Dendritic cell treated with granulocyte-macrophage colony-stimulating factor and Interleukin-4, amounts not matched to agents 40 ng/mL and 50 ng/mL, for 4 days (primary cell): Measurements from ENCODE around the gene ZNF423.

Experiments used
- H3K27ac Mint-ChIP-seq: one replicate; pipeline ENCODE4 v1.8.0; 2022; ENCODE audit warnings: mild to moderate bottlenecking, mixed read lengths
- H3K27me3 Mint-ChIP-seq: one replicate; pipeline ENCODE4 v1.8.0; 2022; ENCODE audit warnings: mild to moderate bottlenecking, mixed read lengths
- H3K36me3 Mint-ChIP-seq: one replicate; pipeline ENCODE4 v1.8.0; 2022; ENCODE audit warnings: low read depth, mixed read lengths
- H3K4me1 Mint-ChIP-seq: one replicate; pipeline ENCODE4 v1.8.0; 2022; ENCODE audit warnings: low read depth, mixed read lengths
- H3K4me3 Mint-ChIP-seq: one replicate; pipeline ENCODE4 v1.8.0; 2022; ENCODE audit warnings: mild to moderate bottlenecking, moderate library complexity, mixed read lengths
- H3K9me3 Mint-ChIP-seq: one replicate; pipeline ENCODE4 v1.8.0; 2022; ENCODE audit warnings: mixed read lengths
- intact Hi-C: fragments of 100-400 bp; cut with micrococcal nuclease; formaldehyde crosslinking; loops from one replicate; pipeline ENCODE4 v1.15.0; 2022

The ZNF423 gene

DNA sequence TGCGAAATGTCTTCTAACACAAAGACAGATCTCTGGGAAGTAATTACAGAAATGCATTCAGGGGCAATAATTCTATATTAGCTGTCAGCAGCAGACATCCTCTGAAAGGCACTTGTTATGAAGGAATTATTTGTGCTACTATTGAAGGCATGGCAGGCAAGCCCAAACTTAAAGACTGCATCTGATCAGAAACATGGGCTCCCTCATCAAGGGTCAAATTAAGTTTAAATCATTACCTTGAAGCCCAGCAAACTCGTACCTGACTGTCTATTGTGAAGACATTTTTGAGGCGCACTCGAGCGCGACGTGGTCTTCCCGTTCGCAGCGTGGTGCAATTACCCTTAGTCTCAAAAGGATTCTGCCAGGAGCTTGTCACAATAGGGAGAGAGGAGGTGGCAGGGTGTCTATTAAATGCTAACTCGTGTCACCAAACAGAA lies 110.6 kb downstream of the ZNF423 start:
- Mint-ChIP-seq H3K4me3 (no peak overlapping the region), H3K9me3 (no peaks in the 10 kb centered on the region), H3K27me3 (peaks cover 3% of the 10 kb centered on the region), H3K27ac (no peak overlapping the region), H3K4me1 (no peaks in the 10 kb centered on the region), H3K36me3 (no peaks in the 10 kb centered on the region)
- intact Hi-C loops = no loop called here

- Mint-ChIP-seq H3K4me1 (no peaks in the 10 kb centered on the region), H3K4me3 (no peak overlapping the region), H3K27me3 (peaks cover 3% of the 10 kb centered on the region), H3K27ac (no peak overlapping the region), H3K9me3 (no peaks in the 10 kb centered on the region), H3K36me3 (no peaks in the 10 kb centered on the region)
- intact Hi-C loops = no loop called here
These were observed 111.4 kb downstream of the ZNF423 start for GRCh38 chr16:49744244-49745220.

GRCh38 chr16:49743658-49744057 lies 112.3 kb downstream of the ZNF423 start:
- no peak overlapping the region for H3K4me3 Mint-ChIP-seq

DNA sequence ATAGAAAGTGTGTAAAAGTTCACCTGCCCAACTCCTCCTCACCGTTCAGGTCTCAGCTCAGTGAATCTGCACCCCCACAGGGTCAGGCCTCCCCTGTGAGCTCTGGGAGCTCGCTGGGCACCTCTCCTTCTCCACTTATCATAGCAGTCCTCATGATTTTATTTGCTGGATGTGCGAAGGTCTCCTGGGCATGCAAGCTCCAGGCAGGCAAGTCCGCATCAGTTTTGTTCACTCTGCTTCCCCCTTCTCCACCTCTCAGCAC lies 112.8 kb downstream of the ZNF423 start:
- no peaks in the 10 kb centered on the region for H3K9me3 Mint-ChIP-seq
- no peaks in the 10 kb centered on the region for H3K4me1 Mint-ChIP-seq
- H3K27me3 Mint-ChIP-seq = peaks cover 3% of the 10 kb centered on the region
- intact Hi-C loops = no loop called here
- H3K36me3 Mint-ChIP-seq = no peaks in the 10 kb centered on the region
- H3K4me3 Mint-ChIP-seq = no peak overlapping the region
- no peak overlapping the region for H3K27ac Mint-ChIP-seq

More at GRCh38 chr16:49743658-49744057, 112.3 kb downstream of the ZNF423 start:
- H3K36me3 Mint-ChIP-seq = no peaks in the 10 kb centered on the region
- H3K9me3 Mint-ChIP-seq = no peaks in the 10 kb centered on the region
- intact Hi-C loops = no loop called here
- H3K27ac Mint-ChIP-seq = no peak overlapping the region
- H3K4me1 Mint-ChIP-seq = no peaks in the 10 kb centered on the region
- H3K27me3 Mint-ChIP-seq = peaks cover 3% of the 10 kb centered on the region

- no peaks in the 10 kb centered on the region for H3K36me3 Mint-ChIP-seq
- no peak overlapping the region for H3K27ac Mint-ChIP-seq
- no peaks in the 10 kb centered on the region for H3K9me3 Mint-ChIP-seq
- H3K4me1 Mint-ChIP-seq = no peaks in the 10 kb centered on the region
- intact Hi-C loops = no loop called here
- H3K27me3 Mint-ChIP-seq = peaks cover 3% of the 10 kb centered on the region
- H3K4me3 Mint-ChIP-seq = no peak overlapping the region
These were observed 113.3 kb downstream of the ZNF423 start for GRCh38 chr16:49742428-49743202.

- H3K4me3 Mint-ChIP-seq = no peak overlapping the region
These were observed 115.7 kb downstream of the ZNF423 start for GRCh38 chr16:49740256-49740655.

DNA sequence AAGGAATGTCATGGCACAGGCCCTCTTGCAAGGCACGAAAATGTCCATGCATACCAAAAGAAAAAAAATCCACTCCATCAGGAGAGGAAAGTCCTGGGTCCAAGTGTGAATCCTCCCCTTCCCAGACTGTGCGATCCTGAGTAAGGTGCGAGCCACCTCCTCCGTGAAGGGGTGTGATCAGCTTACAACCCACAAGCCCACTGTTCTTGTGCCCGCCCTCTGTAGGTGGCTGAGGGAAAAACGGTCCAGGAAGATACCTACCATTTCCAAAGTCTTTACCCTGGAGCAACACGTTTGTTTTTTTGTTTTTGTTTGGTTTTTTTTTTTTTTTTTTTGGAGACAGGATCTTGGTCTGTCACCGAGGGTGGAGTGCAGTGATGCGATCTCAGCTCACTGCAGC lies 116.5 kb downstream of the ZNF423 start:
- no peaks in the 10 kb centered on the region for H3K9me3 Mint-ChIP-seq
- no peaks in the 10 kb centered on the region for H3K4me1 Mint-ChIP-seq
- no peak overlapping the region for H3K27ac Mint-ChIP-seq
- no peak overlapping the region for H3K4me3 Mint-ChIP-seq
- no peaks in the 10 kb centered on the region for H3K36me3 Mint-ChIP-seq
- intact Hi-C loops = no loop called here
- H3K27me3 Mint-ChIP-seq = peaks cover 1% of the 10 kb centered on the region

More at GRCh38 chr16:49740256-49740655, 115.7 kb downstream of the ZNF423 start:
- Mint-ChIP-seq H3K4me1 (no peaks in the 10 kb centered on the region), H3K9me3 (no peaks in the 10 kb centered on the region), H3K36me3 (no peaks in the 10 kb centered on the region), H3K27ac (no peak overlapping the region), H3K27me3 (peaks cover 1% of the 10 kb centered on the region)
- intact Hi-C loops = no loop called here

DNA sequence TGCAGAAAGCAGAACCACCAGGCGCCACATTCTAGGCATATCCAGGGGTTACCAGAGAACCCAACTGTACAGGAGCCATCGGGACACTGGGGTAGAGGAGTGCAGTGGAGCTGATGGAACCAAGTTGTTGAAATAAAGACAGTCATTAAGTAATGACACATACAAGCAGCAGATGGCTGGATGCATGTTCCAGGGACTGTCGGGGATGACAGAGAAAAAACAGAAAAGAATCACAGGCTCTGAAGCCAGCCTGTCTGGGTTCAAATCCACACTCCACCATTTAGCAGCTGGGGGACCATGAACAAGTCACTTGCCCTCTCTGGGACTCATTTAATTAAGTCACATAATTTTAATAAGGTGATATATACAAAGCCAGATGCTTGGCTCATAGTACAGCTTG lies 117.1 kb downstream of the ZNF423 start:
- Mint-ChIP-seq H3K27me3 (peaks cover 1% of the 10 kb centered on the region), H3K4me3 (no peak overlapping the region), H3K9me3 (no peaks in the 10 kb centered on the region), H3K4me1 (no peaks in the 10 kb centered on the region), H3K36me3 (no peaks in the 10 kb centered on the region), H3K27ac (no peak overlapping the region)
- intact Hi-C loops = no loop called here

DNA sequence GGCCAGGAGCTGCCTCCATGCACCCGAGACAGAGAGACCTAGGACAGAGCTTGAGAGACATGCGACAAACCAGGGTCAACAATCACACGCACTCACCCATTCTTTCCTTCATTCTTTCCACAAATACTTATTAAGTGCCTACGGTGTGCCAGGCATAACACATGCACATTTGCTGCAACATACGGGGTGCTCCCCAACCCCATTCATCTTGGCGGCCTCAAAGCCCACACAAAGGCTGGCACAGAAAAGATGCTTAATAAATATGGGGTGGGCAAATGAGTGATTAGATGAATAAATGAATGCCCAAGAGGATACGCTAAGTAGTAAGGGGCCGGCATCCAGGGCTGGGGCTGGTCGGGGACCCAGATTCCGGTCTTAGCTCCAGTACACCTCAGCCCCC lies 117.9 kb downstream of the ZNF423 start:
- H3K9me3 Mint-ChIP-seq = no peaks in the 10 kb centered on the region
- H3K4me1 Mint-ChIP-seq = no peaks in the 10 kb centered on the region
- no peak overlapping the region for H3K27ac Mint-ChIP-seq
- intact Hi-C loops = no loop called here
- no peaks in the 10 kb centered on the region for H3K27me3 Mint-ChIP-seq
- H3K36me3 Mint-ChIP-seq = no peaks in the 10 kb centered on the region
- H3K4me3 Mint-ChIP-seq = no peak overlapping the region

GRCh38 chr16:49737541-49737940 lies 118.4 kb downstream of the ZNF423 start:
- H3K4me3 Mint-ChIP-seq = no peak overlapping the region
- no peaks in the 10 kb centered on the region for H3K4me1 Mint-ChIP-seq
- intact Hi-C loops = no loop called here
- H3K27me3 Mint-ChIP-seq = no peaks in the 10 kb centered on the region
- H3K36me3 Mint-ChIP-seq = no peaks in the 10 kb centered on the region
- H3K27ac Mint-ChIP-seq = no peak overlapping the region
- no peaks in the 10 kb centered on the region for H3K9me3 Mint-ChIP-seq

- H3K36me3 Mint-ChIP-seq = no peaks in the 10 kb centered on the region
- intact Hi-C loops = no loop called here
- peaks cover 13% of the 10 kb centered on the region for H3K9me3 Mint-ChIP-seq
- H3K4me3 Mint-ChIP-seq = no peak overlapping the region
- H3K27ac Mint-ChIP-seq = no peak overlapping the region
- H3K4me1 Mint-ChIP-seq = no peaks in the 10 kb centered on the region
- no peaks in the 10 kb centered on the region for H3K27me3 Mint-ChIP-seq
These were observed 121.6 kb downstream of the ZNF423 start for GRCh38 chr16:49734331-49734730.

DNA sequence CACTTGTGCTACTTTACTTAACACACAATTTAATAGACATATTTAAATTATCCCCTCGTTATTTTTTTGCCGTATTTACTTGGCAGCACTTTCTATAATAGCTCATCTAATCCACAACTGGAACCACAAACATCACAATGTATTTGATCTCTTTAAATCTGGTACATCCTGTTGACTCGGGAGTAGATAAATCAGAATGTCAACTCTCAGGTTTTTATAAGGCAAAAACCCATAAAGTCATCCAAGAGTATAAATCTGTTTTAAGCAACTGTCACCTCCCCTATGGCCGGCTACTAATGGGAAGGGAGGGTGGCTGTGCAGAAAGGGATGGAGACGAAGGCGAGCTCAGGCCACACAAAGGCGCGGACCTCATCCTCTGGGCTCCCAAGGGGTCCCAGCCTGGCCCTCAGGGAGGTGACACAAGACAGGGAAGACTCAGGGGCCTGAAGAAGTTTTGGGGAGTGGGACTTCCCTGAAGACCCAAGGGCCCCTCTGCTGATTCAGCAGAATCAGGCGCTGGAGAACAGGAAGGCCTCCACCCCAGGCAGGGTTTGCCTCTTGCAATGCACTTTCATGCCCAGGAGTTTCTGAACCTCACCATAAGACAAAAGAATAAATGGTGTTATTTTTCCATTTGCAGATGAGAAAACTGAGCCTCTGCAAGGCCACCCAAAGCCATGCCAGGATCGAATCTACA lies 122.5 kb downstream of the ZNF423 start:
- H3K27ac Mint-ChIP-seq = no peak overlapping the region
- H3K4me3 Mint-ChIP-seq = no peak overlapping the region
- intact Hi-C loops = no loop called here
- no peaks in the 10 kb centered on the region for H3K27me3 Mint-ChIP-seq
- H3K36me3 Mint-ChIP-seq = no peaks in the 10 kb centered on the region
- peaks cover 13% of the 10 kb centered on the region for H3K9me3 Mint-ChIP-seq
- no peaks in the 10 kb centered on the region for H3K4me1 Mint-ChIP-seq

- Mint-ChIP-seq H3K4me1 (no peaks in the 10 kb centered on the region), H3K27ac (no peak overlapping the region), H3K27me3 (no peaks in the 10 kb centered on the region), H3K36me3 (no peaks in the 10 kb centered on the region), H3K9me3 (peaks cover 13% of the 10 kb centered on the region), H3K4me3 (no peak overlapping the region)
- intact Hi-C loops = no loop called here
These were observed 124.0 kb downstream of the ZNF423 start for GRCh38 chr16:49731911-49732310.

DNA sequence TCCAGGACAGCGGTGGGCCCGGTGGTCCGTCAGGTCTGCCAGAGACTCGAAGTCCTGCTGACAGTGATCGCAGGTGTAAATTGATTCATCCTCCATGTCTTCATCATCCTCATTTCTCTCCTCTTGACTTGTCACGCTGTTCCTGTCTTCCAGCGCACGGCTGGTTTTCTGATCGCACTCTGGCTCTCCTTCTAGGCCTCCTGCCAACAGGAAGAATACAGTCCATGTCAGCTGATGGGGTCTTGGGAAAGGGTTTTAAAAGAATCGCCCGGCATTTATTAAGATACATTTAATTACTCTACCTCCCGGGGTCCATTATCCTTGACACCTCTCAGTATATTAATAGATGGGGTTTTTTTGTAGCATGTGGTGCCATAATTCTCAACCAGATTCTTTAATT lies 125.1 kb downstream of the ZNF423 start:
- Mint-ChIP-seq H3K4me1 (no peaks in the 10 kb centered on the region), H3K27me3 (no peaks in the 10 kb centered on the region), H3K27ac (no peak overlapping the region), H3K36me3 (no peaks in the 10 kb centered on the region), H3K9me3 (peaks cover 13% of the 10 kb centered on the region), H3K4me3 (no peak overlapping the region)
- intact Hi-C loops = no loop called here
